ENCODE results near the gene TNP2.

DNA sequence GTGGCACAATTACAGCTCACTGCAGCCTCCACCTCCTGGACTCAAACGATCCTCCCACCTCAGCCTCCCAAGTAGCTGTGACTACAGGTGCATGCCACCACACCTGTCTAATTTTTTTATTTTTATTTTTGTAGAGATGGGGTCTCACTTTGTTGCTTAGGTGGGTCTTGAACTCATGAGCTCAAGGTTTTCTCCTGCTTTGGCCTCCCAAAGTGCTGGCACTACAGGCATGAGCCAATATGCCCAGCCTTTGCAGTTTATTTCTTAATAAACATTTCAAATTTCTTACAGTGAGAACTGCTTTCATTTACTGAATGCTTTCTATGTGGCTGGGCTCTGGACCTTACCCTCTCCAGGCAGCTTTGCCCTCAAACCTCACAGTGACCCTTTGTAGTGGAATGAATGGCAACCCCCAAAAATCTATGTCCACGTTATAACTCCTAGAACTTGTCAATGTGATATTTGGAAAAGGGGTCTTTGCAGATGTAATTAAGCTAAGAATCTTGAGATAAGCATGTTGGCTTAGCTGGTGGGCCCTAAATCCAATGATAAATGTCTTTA, 1.6 kb upstream of the TNP2 start:
- TF ChIP-seq, protein P1, sequence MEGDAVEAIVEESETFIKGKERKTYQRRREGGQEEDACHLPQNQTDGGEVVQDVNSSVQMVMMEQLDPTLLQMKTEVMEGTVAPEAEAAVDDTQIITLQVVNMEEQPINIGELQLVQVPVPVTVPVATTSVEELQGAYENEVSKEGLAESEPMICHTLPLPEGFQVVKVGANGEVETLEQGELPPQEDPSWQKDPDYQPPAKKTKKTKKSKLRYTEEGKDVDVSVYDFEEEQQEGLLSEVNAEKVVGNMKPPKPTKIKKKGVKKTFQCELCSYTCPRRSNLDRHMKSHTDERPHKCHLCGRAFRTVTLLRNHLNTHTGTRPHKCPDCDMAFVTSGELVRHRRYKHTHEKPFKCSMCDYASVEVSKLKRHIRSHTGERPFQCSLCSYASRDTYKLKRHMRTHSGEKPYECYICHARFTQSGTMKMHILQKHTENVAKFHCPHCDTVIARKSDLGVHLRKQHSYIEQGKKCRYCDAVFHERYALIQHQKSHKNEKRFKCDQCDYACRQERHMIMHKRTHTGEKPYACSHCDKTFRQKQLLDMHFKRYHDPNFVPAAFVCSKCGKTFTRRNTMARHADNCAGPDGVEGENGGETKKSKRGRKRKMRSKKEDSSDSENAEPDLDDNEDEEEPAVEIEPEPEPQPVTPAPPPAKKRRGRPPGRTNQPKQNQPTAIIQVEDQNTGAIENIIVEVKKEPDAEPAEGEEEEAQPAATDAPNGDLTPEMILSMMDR (IDR thresholded peaks at IDR 0.05), result no peak
- TF ChIP-seq POLR2AphosphoS5 (IDR thresholded peaks at IDR 0.05; ENCODE audit: low read depth, low read length) (no peak), SIN3A (IDR thresholded peaks at IDR 0.05; ENCODE audit: borderline replicate concordance, insufficient read depth, low read depth, low read length) (no peak), TCF7L2 (IDR thresholded peaks at IDR 0.05; ENCODE audit: low read depth, low read length) (no peak)

Measured in Panc1 (cell line).